ENCODE data around the gene ANKS1B. TPM values are rescaled to one million over a fixed set of nuclear protein-coding genes. Genes with fewer than 3 reads are reported as not detected.

The ANKS1B gene
- total and polyA plus RNA-seq, 10 of the 15 experiments (the other 5 are each of a cell fraction or from before 2014, with no cell fraction given): 0.16 to 1.3 (median 0.82) TPM; not detected in 7

GRCh38 chr12:99277591-99278379, 707.0 kb downstream of the ANKS1B start (continued):
- no peak for TF ChIP-seq MAX (IDR thresholded peaks at IDR 0.05; ENCODE audit: low read depth, low read length)

DNA sequence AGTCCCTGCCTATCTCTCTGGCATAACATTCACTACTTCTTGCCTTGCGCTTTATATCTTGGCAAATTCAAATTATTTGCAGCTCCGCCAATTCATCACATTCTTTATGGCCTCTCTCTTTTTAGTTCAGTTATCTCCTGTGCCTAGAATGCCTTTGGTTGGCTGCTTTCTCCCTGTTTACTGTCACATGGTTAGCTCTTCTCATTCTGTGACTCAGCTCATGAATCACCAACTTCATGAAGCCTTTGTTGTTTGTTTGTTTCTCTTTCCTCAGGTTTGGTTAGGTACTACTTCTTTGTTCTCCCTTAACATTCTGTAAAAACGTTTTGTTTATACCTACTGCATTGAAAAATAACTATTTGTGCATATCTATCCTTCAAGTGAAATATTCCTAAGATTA, 713.7 kb downstream of the ANKS1B start:
- Histone ChIP-seq H3K27ac (ENCODE audit: control insufficient read depth, insufficient read depth) (no peak overlapping the region), H3K4me1 (ENCODE audit: control insufficient read depth, insufficient read depth, low read length) (no peaks in the 10 kb centered on the region), H2AFZ (ENCODE audit: control insufficient read depth, low read depth, low read length) (no peak overlapping the region), H3K4me3 (no peak overlapping the region), H3K9me3 (replicated peaks; ENCODE audit: control insufficient read depth, insufficient read depth, low read length) (no peaks in the 10 kb centered on the region), H4K20me1 (ENCODE audit: control insufficient read depth, insufficient read depth) (no peaks in the 10 kb centered on the region), H3K27me3 (replicated peaks in 1 of 2; ENCODE audit: control insufficient read depth in 2 of 2, insufficient read depth in 2 of 2, low read length in 1 of 2) (no peaks in the 10 kb centered on the region), H3K36me3 (ENCODE audit: control insufficient read depth in 2 of 2, insufficient read depth in 2 of 2, low read length in 1 of 2) (no peaks in the 10 kb centered on the region), H3K4me2 (ENCODE audit: control insufficient read depth, insufficient read depth) (no peak overlapping the region), H3K9ac (ENCODE audit: control insufficient read depth, insufficient read depth, low read length) (no peak overlapping the region), H3K79me2 (ENCODE audit: control insufficient read depth, insufficient read depth, low read length) (no peaks in the 10 kb centered on the region)
- 61% methylated on average over 3 of the region's 3 CpGs for WGBS (ENCODE audit: insufficient coverage, insufficient replicate concordance, low lambda C conversion rate, missing lambda C conversion rate)
- POLR2A ChIA-PET: no interaction called here
- SMC1A ChIA-PET (ENCODE audit: uncharacterized antibody, unreplicated experiment): interaction anchor here (1.4 kb wide), 1 partner anchor 33 kb away, joined by 3 read pairs; no protein-coding TSS in a partner anchor
- in situ Hi-C loops (cut with MboI) (no loop called here), intact Hi-C loops (cut with micrococcal nuclease; ENCODE audit: unreplicated experiment) (no loop called here)
- DNase-seq (ENCODE audit: low read depth, low spot score) (no peak), FAIRE-seq (no peak), ATAC-seq (no peak)
- RAD21 ChIA-PET (ENCODE audit: unreplicated experiment): no interaction called here
- no peak for TF ChIP-seq BCL11A (IDR thresholded peaks at IDR 0.05; ENCODE audit: low read depth, low read length)
- CTCF ChIA-PET: no interaction called here
- no TSS peak for BruUV-seq (replicated peaks)

- ATAC-seq: no peak
- TF ChIP-seq RB1 (IDR thresholded peaks at IDR 0.05; ENCODE audit: borderline replicate concordance) (no peak), RFX5 (IDR thresholded peaks at IDR 0.05; ENCODE audit: low read depth, low read length) (no peak), BRCA1 (IDR thresholded peaks at IDR 0.05; ENCODE audit: low read depth, low read length) (no peak), EZH2 (IDR thresholded peaks at IDR 0.05; ENCODE audit: borderline replicate concordance, control insufficient read depth, low read depth, low read length) (no peak)
- Histone ChIP-seq H3K4me1 (ENCODE audit: control insufficient read depth, insufficient read depth, low read length) (no peaks in the 10 kb centered on the region), H3K4me3 (no peak overlapping the region), H3K27ac (ENCODE audit: control insufficient read depth, insufficient read depth) (no peak overlapping the region), H3K4me2 (ENCODE audit: control insufficient read depth, insufficient read depth) (no peak overlapping the region), H3K27me3 (replicated peaks in 1 of 2; ENCODE audit: control insufficient read depth in 2 of 2, insufficient read depth in 2 of 2, low read length in 1 of 2) (no peaks in the 10 kb centered on the region), H3K9ac (ENCODE audit: control insufficient read depth, insufficient read depth, low read length) (no peak overlapping the region), H3K9me3 (replicated peaks; ENCODE audit: control insufficient read depth, insufficient read depth, low read length) (no peaks in the 10 kb centered on the region; the same call in 2 of the 3 replicates), H4K20me1 (ENCODE audit: control insufficient read depth, insufficient read depth) (no peaks in the 10 kb centered on the region), H2AFZ (ENCODE audit: control insufficient read depth, low read depth, low read length) (no peak overlapping the region), H3K36me3 (ENCODE audit: control insufficient read depth in 2 of 2, insufficient read depth in 2 of 2, low read length in 1 of 2) (no peaks in the 10 kb centered on the region), H3K79me2 (ENCODE audit: control insufficient read depth, insufficient read depth, low read length) (no peaks in the 10 kb centered on the region)
- intact Hi-C loops (cut with micrococcal nuclease; ENCODE audit: unreplicated experiment): no loop called here
- DNase-seq (ENCODE audit: low read depth, low spot score): no peak
- no peak for FAIRE-seq
- SMC1A ChIA-PET (ENCODE audit: uncharacterized antibody, unreplicated experiment): no interaction called here
- no TSS peak for BruUV-seq (replicated peaks)
- POLR2A ChIA-PET: no interaction called here
- CTCF ChIA-PET: no interaction called here
- RAD21 ChIA-PET (ENCODE audit: unreplicated experiment): no interaction called here
- in situ Hi-C loops (cut with MboI): no loop called here
Observed at GRCh38 chr12:99267038-99267437, 717.7 kb downstream of the ANKS1B start.
